Measurements from ENCODE around the gene MGST1. TPM values are rescaled to one million over a fixed set of nuclear protein-coding genes. Genes with fewer than 3 reads are reported as not detected.
"Not testable (repeated sequence)": the region's sequence is repeated elsewhere in the genome, so short reads cannot be mapped to it uniquely, and the experiment has no call there.

Gene MGST1
- polyA plus RNA-seq, 4 donors = 29.4 to 46.1 (median 42.6) TPM

DNA sequence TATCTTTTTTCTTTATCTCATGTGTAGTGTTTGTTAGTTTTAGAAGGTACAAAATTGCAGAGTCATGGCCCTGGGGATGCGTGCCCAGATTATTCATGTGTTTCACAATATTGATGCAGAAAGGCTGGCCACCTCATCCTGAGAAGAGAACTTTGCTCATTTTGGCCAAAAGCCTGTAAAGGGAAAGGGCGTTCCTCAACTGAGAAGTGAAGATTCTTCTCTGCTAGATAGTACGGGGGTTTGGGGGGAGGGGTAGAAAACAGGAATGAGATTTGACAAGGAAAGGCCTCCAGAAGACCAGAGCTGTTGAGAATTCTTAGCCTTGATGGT, 1.7 kb downstream of the MGST1 start:
- DNase-seq (ENCODE audit: low read depth in 4 of 4, low spot score in 3 of 4) = no peak

DNA sequence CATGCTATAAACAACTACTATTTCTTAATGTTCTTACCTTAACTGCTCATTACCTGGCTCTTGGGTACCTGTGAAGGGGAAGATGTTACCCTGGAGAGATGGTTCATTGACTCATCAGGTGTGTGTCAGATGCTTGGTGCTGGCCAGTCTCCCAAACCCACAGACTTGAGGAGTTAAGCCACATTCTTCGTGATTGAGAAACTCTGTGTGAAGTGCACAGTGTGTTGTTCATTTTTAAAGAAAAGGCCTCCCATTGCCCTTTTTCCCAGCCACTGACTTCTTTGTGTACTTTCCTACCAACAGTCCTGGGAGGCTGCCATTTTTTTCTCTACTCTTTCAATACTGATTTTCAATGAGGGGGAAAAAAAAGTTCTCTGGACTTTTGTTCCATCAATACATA, 3.2 kb downstream of the MGST1 start:
- no peak for DNase-seq (ENCODE audit: low read depth in 4 of 4, low spot score in 3 of 4)

GRCh38 chr12:16352481-16352880, 5.0 kb downstream of the MGST1 start:
- no peak for DNase-seq (ENCODE audit: low read depth in 4 of 4, low spot score in 3 of 4)

- DNase-seq (ENCODE audit: low read depth in 4 of 4, low spot score in 3 of 4) = no peak
Measured at GRCh38 chr12:16358878-16359277, 11.4 kb downstream of the MGST1 start.

DNA sequence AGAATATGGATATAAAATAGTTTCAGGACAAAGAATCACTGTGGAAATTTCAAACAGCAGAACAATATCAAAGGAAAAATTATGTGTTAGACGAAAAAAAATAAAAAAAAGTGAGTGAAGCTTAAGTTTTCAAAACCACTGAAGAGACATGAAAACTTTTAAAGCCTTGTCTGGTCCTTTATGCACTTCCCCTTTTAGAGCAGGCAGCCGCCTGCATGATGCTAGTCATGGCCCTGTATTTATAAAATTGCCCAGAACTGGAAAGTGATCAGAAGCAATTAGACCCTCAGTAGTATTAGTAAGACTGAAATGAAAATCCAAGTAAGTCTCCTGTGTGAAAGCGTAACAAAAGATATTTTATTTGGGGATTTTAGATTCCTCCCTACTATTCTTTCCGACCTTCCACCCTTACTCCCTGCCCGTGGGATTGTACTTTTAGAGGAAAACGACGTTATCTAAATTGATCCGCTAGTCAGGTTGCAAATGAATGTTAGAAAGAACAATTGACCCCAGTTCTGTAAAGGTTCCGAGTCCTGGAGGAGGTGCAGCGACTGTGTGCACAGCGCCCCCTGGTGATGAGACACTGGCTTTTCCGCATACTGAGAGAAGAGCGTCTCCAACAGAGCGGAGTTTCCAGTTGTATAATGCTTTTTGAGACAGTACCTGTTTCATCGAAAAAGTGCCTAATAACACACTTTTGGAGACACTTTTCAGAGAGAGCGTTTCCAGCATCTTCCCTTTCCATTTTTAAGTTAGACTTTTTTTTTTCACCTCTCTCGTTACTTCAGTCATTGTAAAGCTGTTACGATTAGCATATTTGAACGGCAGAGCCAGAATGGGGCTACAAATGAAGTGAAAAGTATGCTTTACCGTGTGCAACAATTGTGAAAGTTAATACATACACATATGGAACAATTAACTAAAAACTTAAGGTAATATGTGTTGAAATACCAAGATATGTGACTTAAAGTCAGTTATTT, 12.4 kb downstream of the MGST1 start:
- DNase-seq (ENCODE audit: low read depth in 4 of 4, low spot score in 3 of 4) = no peak

DNA sequence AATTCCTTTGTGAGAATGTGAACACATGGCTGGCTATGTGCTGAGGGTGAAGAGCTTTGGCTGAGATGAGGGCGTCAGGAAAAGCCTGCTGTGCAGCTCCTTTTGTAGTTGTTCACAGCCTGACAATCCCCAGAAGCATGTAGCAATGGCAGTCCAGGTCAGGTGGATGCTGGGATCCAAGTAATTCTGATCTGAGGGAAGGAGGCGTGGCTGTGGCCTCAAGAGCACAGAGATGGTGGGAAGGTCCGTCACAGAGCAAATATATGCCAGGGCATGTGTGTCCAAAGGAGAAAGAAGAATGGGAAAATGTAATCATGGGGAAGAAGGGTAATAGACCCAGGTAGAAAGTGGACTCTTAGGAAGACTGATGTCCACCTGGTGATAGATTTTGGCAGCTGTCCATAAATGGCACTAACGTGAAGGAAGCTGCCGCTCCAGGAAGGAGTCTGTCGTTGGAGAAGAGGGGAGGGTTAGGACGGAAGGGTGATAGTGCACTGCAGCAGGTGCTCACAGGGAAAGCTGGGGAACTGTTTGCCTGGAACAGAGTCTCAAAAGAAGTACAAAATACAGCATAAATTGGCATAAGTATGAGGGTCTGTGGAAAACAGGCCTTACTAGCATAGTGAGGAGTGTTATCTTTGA, 13.8 kb downstream of the MGST1 start:
- no peak for DNase-seq (ENCODE audit: low read depth in 4 of 4, low spot score in 3 of 4)

- no peak for DNase-seq (ENCODE audit: low read depth in 4 of 4, low spot score in 3 of 4)
Measured at GRCh38 chr12:16362550-16362949, 15.1 kb downstream of the MGST1 start.

DNA sequence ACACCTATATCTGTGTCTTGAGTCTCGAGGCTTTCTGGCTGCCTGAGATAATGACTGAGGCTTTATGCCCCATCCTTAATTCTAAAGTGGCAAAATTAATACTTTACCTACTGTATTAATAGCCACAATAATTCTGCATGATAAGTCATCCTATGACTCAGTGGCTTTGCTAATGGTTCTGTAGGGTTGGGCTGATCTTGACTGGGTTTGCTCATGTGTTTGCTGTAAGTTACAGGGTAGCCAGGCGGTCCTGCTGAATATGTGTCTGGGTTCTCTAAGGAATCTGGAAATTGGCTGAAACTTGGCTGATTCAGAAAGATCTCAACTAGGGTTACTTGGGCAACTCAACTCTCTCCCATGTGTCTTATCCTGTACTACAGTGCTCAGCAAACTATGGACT, 21.7 kb downstream of the MGST1 start:
- DNase-seq (ENCODE audit: low read depth in 4 of 4, low spot score in 3 of 4) = no peak

DNA sequence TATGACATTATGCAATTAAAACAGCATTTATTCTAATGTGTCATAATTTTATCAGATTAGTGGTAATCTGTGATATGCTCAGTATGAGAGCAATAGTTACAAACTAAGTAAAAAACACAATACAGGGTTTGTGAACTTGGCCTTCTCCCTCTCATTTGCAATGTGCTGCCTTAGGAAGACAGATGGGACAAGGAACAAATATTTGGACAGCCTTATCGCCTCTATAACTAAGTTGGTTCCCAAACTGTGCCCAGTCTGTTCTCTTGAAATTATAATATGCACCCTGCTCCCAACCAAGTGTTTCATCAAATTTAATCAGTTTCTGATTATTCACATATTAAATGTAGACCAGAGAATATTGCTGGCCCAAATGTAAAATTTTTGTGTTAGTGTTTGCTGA, 22.7 kb downstream of the MGST1 start:
- no peak for DNase-seq (ENCODE audit: low read depth in 4 of 4, low spot score in 3 of 4)

DNA sequence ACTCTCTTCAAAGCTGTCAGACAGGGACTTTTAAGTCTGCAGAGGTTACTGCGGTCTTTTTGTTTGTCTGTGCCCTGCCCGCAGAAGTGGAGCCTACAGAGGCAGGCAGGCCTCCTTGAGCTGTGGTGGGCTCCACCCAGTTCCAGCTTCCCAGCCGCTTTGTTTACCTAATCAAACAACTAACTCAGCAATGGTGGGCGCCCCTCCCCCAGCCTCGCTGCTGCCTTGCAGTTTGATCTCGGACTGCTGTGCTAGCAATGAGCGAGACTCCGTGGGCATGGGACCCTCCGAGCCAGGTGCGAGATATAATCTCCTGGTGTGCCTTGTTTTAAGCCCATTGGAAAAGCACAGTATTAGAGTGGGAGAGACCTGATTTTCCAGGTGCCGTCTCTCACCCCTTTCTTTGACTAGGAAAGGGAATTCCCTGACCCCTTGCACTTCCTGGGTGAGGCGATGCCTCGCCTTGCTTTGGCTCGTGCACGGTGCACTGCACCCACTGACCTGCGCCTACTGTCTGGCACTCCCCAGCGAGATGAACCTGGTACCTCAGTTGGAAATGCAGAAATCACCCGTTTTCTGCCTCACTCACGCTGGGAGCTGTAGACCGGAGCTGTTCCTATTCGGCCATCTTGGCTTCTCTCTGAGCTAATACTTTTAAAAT, 35.3 kb downstream of the MGST1 start:
- not testable (repeated sequence) for DNase-seq (ENCODE audit: low read depth in 4 of 4, low spot score in 3 of 4)

DNA sequence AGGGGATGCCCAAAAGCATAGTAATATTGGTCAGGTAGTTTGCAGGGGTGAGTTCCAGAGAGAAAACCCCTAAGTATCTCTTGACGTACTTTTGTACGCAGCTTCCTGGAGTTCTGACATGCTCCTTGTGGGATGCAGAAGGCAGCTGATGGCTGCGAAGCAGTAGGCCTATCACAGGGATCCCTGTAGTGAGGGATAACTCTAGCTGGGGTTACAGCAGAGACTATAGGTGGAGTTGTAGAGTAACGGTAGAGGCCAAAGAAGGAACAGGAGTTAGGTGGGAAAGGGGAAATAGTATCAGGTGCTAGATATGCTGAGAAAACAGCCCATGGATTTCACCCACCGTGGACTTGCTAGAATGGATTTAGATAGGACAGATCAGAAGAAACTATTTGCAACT, 37.3 kb downstream of the MGST1 start:
- no peak for DNase-seq (ENCODE audit: low read depth in 4 of 4, low spot score in 3 of 4)

DNA sequence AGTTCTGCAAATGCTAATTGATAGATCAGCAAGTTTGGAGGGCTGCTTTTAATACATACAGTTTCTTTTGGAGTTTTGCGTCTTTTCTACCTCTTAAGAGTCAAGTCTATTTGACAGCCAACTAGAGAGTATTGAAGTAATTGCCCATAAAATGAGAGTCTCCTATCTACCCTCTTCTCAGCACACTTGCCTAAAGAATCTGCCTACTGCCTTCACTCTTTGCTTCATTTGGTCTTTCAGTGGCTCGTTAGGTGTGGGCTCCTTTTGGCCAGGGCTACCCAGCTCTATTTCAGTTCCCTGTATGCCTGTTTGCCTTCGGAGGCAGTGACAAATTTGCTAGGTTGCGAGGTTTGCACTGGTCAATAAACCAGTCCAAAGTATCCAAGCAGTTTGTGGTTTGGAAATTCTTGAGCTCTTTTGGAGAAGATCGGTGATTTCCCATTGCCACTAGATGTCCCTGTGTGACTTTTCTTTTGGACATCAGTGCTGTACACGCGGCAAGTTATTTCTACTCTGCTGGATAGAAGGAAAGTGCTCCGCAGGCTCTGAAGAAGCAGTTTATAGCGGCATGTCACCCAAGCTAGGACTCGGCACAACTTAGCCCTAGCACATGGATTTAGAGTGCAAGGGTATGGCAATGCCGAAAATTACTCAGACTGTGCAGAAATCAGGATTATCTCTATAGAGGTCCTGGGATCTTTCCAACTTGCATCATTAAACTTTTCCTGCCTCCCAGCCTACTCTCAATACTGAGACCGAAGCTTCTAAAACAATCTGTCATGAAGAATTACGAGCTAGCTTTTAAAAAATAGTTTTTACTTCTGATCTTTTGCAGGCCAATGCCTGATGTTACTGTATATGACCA, 38.6 kb downstream of the MGST1 start:
- peak; percentile 31 to 51 (median 35) for DNase-seq (ENCODE audit: low read depth in 4 of 4, low spot score in 3 of 4)

GRCh38 chr12:16387919-16388318, 40.5 kb downstream of the MGST1 start:
- no peak for DNase-seq (ENCODE audit: low read depth in 4 of 4, low spot score in 3 of 4)

GRCh38 chr12:16389594-16389993, 42.1 kb downstream of the MGST1 start:
- no peak for DNase-seq (ENCODE audit: low read depth in 4 of 4, low spot score in 3 of 4)

GRCh38 chr12:16392846-16393535, 45.5 kb downstream of the MGST1 start:
- no peak for DNase-seq (ENCODE audit: low read depth in 4 of 4, low spot score in 3 of 4)

GRCh38 chr12:16399101-16399500, 51.7 kb downstream of the MGST1 start:
- DNase-seq (ENCODE audit: low read depth in 4 of 4, low spot score in 3 of 4) = no peak

DNA sequence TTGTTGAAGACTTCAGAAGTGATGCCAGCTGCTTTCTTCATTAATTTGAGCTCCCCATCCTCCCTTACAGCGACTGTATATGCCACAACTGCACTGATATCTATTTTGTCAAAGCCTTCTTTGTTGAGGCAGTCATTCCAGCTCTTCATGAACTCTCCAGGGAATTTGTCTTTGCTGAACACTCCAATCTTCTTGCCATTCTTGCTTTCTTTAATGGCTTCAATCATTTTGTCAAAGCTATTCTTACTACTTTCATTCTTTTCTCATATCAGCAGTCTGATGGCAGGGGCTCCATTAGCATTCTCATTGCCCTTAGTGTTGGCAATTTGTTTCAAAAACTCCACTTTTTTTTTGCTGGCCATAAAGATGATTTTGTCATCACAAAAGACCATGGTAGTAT, 54.4 kb downstream of the MGST1 start:
- not testable (repeated sequence) for DNase-seq (ENCODE audit: low read depth in 4 of 4, low spot score in 3 of 4)

- DNase-seq (ENCODE audit: low read depth in 4 of 4, low spot score in 3 of 4) = no peak
Measured at GRCh38 chr12:16407346-16407745, 59.9 kb downstream of the MGST1 start.

Data from right renal pelvis (tissue), 4 donors.